GM23338 (cell line): ENCODE data around the gene PRMT7. TPM values are rescaled to one million over a fixed set of nuclear protein-coding genes. Genes with fewer than 3 reads are reported as not detected.

Experiments
- ATAC-seq: fragments of 200-7000 bp; cut with Tn5 transposase; 3 replicates; pipeline ENCODE4 v1.9.1; 2020
- DNase-seq: peaks from one replicate; pipeline ENCODE4 v3.0.0-alpha.2; 2015; ENCODE audit warnings: low spot score
- H2AFZ ChIP-seq: fragments of 200-600 bp; sonication (generic); 2 replicates; pipeline ENCODE4 v1.8.0; 2016; ENCODE audit warnings: antibody characterized with exemption, mild to moderate bottlenecking, moderate library complexity
- H3F3A ChIP-seq: fragments of 200-600 bp; sonication (generic); replicated peaks from 2 replicates; pipeline ENCODE4 v1.8.0; 2017; ENCODE audit warnings: antibody characterized with exemption, mixed run types, low read depth
- H3K27ac ChIP-seq: fragments of 200-600 bp; sonication (generic); 2 replicates; pipeline ENCODE4 v1.6.1; 2016; ENCODE audit warnings: low read depth
- H3K27me3 ChIP-seq: fragments of 200-600 bp; sonication (generic); 2 replicates; pipeline ENCODE4 v1.8.0; 2016; ENCODE audit warnings: mild to moderate bottlenecking, mixed run types, moderate library complexity; ENCODE audit not compliant: insufficient read depth
- H3K36me3 ChIP-seq: fragments of 200-600 bp; sonication (generic); 2 replicates; pipeline ENCODE4 v1.8.0; 2016; ENCODE audit warnings: mild to moderate bottlenecking; ENCODE audit not compliant: insufficient read depth
- H3K4me1 ChIP-seq: fragments of 200-600 bp; sonication (generic); 2 replicates; pipeline ENCODE4 v1.8.0; 2016; ENCODE audit warnings: mild to moderate bottlenecking, moderate library complexity; ENCODE audit not compliant: insufficient read depth
- H3K4me2 ChIP-seq: fragments of 200-600 bp; sonication (generic); 2 replicates; pipeline ENCODE4 v1.7.1; 2017; ENCODE audit warnings: mixed run types
- H3K4me3 ChIP-seq: fragments of 200-600 bp; sonication (generic); 2 replicates; pipeline ENCODE4 v1.6.1; 2016; ENCODE audit warnings: mixed run types
- H3K79me2 ChIP-seq: fragments of 200-600 bp; sonication (generic); replicated peaks from 2 replicates; pipeline ENCODE4 v1.8.0; 2017; ENCODE audit warnings: mild to moderate bottlenecking; ENCODE audit not compliant: insufficient read depth
- H3K9me2 ChIP-seq: fragments of 200-600 bp; sonication (generic); 2 replicates; pipeline ENCODE4 v1.8.0; 2017; ENCODE audit not compliant: insufficient read depth
- H4K20me1 ChIP-seq: fragments of 200-600 bp; sonication (generic); replicated peaks from 2 replicates; pipeline ENCODE4 v1.8.0; 2017; ENCODE audit warnings: mild to moderate bottlenecking; ENCODE audit not compliant: insufficient read depth
- H3K27ac Mint-ChIP-seq: 2 replicates; pipeline ENCODE4 v1.8.0; 2020; ENCODE audit warnings: inconsistent platforms, mild to moderate bottlenecking, moderate library complexity, mixed read lengths
- H3K27me3 Mint-ChIP-seq: 3 replicates; pipeline ENCODE4 v1.8.0; 2022; ENCODE audit warnings: low read depth, mild to moderate bottlenecking, moderate library complexity, mixed read lengths, inconsistent platforms; ENCODE audit not compliant: insufficient read depth, poor library complexity
- H3K36me3 Mint-ChIP-seq: 3 replicates; pipeline ENCODE4 v1.8.0; 2021; ENCODE audit warnings: low read depth, mild to moderate bottlenecking, inconsistent platforms, moderate library complexity, mixed read lengths
- H3K4me1 Mint-ChIP-seq: 3 replicates; pipeline ENCODE4 v1.8.0; 2020; ENCODE audit warnings: mild to moderate bottlenecking, inconsistent platforms, mixed read lengths
- H3K4me3 Mint-ChIP-seq: 3 replicates; pipeline ENCODE4 v1.8.0; 2021; ENCODE audit warnings: moderate library complexity, mild to moderate bottlenecking, inconsistent platforms, mixed read lengths
- H3K9me3 Mint-ChIP-seq: 3 replicates; pipeline ENCODE4 v1.8.0; 2020; ENCODE audit warnings: moderate library complexity, mild to moderate bottlenecking, inconsistent platforms, mixed read lengths
- CREB1 ChIP-seq: fragments of 250-450 bp; sonication (Bioruptor Pico); IDR thresholded peaks from 2 replicates; pipeline ENCODE4 v1.5.0; 2020; ENCODE audit warnings: low read depth, mild to moderate bottlenecking, moderate library complexity
- CTCF ChIP-seq, 2 experiments: fragments of 200-600 bp in 1 of 2; sonication (generic) in 1 of 2; conservative IDR thresholded peaks; 2 replicates each; pipeline versions ENCODE4 v1.5.1 to v1.6.1; 2016 to 2017; ENCODE audit warnings: antibody characterized with exemption in 2 of 2, low read depth in 2 of 2, mild to moderate bottlenecking in 2 of 2, moderate library complexity in 1 of 2
- ETS1 ChIP-seq: IDR thresholded peaks from 2 replicates; pipeline ENCODE4 v1.6.1; 2016; ENCODE audit warnings: antibody characterized with exemption
- EZH2 ChIP-seq: fragments of 200-600 bp; sonication (generic); IDR thresholded peaks from one replicate; pipeline ENCODE4 v1.8.0; 2017; ENCODE audit warnings: antibody characterized with exemption, mild to moderate bottlenecking, low read depth; ENCODE audit not compliant: unreplicated experiment
- EZH2phosphoT487 ChIP-seq: fragments of 200-600 bp; sonication (generic); IDR thresholded peaks from one replicate; pipeline ENCODE4 v1.8.1; 2018; ENCODE audit warnings: antibody characterized with exemption; ENCODE audit not compliant: unreplicated experiment
- JUNB ChIP-seq: IDR thresholded peaks from one replicate; pipeline ENCODE4 v1.6.1; 2016; ENCODE audit warnings: antibody characterized with exemption; ENCODE audit not compliant: unreplicated experiment
- NANOG ChIP-seq: IDR thresholded peaks from 2 replicates; pipeline ENCODE4 v1.6.1; 2016; ENCODE audit warnings: antibody characterized with exemption, borderline replicate concordance
- POLR2AphosphoS5 ChIP-seq: IDR thresholded peaks from 2 replicates; pipeline ENCODE4 v1.6.1; 2016; ENCODE audit warnings: antibody characterized with exemption, low read depth
- REST ChIP-seq: IDR thresholded peaks from one replicate; pipeline ENCODE4 v1.6.1; 2018; ENCODE audit warnings: antibody characterized with exemption; ENCODE audit not compliant: unreplicated experiment
- STAT1 ChIP-seq: IDR thresholded peaks from one replicate; pipeline ENCODE4 v1.6.1; 2016; ENCODE audit warnings: antibody characterized with exemption; ENCODE audit not compliant: unreplicated experiment
- ZNF114 ChIP-seq: fragments of 250-450 bp; sonication (Bioruptor Pico); IDR thresholded peaks from 2 replicates; pipeline ENCODE4 v1.5.0; 2020; ENCODE audit warnings: mild to moderate bottlenecking, moderate library complexity
- ZNF331 ChIP-seq: fragments of 250-450 bp; sonication (Bioruptor Pico); IDR thresholded peaks from 2 replicates; pipeline ENCODE4 v1.5.0; 2020; ENCODE audit warnings: low read depth, mild to moderate bottlenecking, moderate library complexity
- polyA plus RNA-seq: library from polyadenylated mRNA; unstranded; fragments of >200 nt; fragmentation: Nextera tagmentation; extraction: Ambion mirVana; gene quantifications from 2 replicates; pipeline ENCODE4 v1.2.1, GENCODE V29; 2016
- total RNA-seq: library from RNA; depleted of rRNA; stranded (reverse); fragments of >200 nt; shearing (Covaris generic); gene quantifications from 2 replicates; pipeline ENCODE4 v1.2.3, GENCODE V29; 2014
- TF ChIP-seq, protein P1 (sequence below): fragments of 250-450 bp; sonication (Bioruptor Pico); IDR thresholded peaks from 2 replicates; pipeline ENCODE4 v1.5.0; 2020; ENCODE audit warnings: mild to moderate bottlenecking, moderate library complexity

PRMT7 gene
- total and polyA plus RNA-seq, 2 experiments from 2014 or later = 20.2 to 65.3 TPM

GRCh38 chr16:68275611-68276191 is 35.1 kb upstream of the PRMT7 start:
- peaks cover 38% of the 10 kb centered on the region for H3K36me3 Mint-ChIP-seq
- H3K4me1 ChIP-seq = peaks cover 5% of the 10 kb centered on the region; the same call in 1 of the 2 replicates
- H3K4me1 Mint-ChIP-seq = no peaks in the 10 kb centered on the region
- peak overlapping the region; percentile 62; the same call in 1 of the 2 replicates for H3K27ac ChIP-seq
- H2AFZ ChIP-seq = no peak overlapping the region
- no peaks in the 10 kb centered on the region for H3K36me3 ChIP-seq
- no peak overlapping the region for H3K4me2 ChIP-seq
- no peaks in the 10 kb centered on the region for H3K9me2 ChIP-seq
- no peak overlapping the region for H3K27ac Mint-ChIP-seq
- H4K20me1 ChIP-seq = peaks cover 8% of the 10 kb centered on the region
- TF ChIP-seq POLR2AphosphoS5 (no peak), ETS1 (no peak), JUNB (no peak), CTCF (conservative IDR thresholded peaks at IDR 0.05; ENCODE audit: low read depth in 2 of 2) (no peak), EZH2 (no peak), STAT1 (no peak), EZH2phosphoT487 (no peak), CREB1 (CRISPR knock-in tag) (no peak), ZNF331 (CRISPR knock-in tag) (no peak), REST (no peak), ZNF114 (CRISPR knock-in tag) (no peak), NANOG (no peak)
- TF ChIP-seq, protein P1, sequence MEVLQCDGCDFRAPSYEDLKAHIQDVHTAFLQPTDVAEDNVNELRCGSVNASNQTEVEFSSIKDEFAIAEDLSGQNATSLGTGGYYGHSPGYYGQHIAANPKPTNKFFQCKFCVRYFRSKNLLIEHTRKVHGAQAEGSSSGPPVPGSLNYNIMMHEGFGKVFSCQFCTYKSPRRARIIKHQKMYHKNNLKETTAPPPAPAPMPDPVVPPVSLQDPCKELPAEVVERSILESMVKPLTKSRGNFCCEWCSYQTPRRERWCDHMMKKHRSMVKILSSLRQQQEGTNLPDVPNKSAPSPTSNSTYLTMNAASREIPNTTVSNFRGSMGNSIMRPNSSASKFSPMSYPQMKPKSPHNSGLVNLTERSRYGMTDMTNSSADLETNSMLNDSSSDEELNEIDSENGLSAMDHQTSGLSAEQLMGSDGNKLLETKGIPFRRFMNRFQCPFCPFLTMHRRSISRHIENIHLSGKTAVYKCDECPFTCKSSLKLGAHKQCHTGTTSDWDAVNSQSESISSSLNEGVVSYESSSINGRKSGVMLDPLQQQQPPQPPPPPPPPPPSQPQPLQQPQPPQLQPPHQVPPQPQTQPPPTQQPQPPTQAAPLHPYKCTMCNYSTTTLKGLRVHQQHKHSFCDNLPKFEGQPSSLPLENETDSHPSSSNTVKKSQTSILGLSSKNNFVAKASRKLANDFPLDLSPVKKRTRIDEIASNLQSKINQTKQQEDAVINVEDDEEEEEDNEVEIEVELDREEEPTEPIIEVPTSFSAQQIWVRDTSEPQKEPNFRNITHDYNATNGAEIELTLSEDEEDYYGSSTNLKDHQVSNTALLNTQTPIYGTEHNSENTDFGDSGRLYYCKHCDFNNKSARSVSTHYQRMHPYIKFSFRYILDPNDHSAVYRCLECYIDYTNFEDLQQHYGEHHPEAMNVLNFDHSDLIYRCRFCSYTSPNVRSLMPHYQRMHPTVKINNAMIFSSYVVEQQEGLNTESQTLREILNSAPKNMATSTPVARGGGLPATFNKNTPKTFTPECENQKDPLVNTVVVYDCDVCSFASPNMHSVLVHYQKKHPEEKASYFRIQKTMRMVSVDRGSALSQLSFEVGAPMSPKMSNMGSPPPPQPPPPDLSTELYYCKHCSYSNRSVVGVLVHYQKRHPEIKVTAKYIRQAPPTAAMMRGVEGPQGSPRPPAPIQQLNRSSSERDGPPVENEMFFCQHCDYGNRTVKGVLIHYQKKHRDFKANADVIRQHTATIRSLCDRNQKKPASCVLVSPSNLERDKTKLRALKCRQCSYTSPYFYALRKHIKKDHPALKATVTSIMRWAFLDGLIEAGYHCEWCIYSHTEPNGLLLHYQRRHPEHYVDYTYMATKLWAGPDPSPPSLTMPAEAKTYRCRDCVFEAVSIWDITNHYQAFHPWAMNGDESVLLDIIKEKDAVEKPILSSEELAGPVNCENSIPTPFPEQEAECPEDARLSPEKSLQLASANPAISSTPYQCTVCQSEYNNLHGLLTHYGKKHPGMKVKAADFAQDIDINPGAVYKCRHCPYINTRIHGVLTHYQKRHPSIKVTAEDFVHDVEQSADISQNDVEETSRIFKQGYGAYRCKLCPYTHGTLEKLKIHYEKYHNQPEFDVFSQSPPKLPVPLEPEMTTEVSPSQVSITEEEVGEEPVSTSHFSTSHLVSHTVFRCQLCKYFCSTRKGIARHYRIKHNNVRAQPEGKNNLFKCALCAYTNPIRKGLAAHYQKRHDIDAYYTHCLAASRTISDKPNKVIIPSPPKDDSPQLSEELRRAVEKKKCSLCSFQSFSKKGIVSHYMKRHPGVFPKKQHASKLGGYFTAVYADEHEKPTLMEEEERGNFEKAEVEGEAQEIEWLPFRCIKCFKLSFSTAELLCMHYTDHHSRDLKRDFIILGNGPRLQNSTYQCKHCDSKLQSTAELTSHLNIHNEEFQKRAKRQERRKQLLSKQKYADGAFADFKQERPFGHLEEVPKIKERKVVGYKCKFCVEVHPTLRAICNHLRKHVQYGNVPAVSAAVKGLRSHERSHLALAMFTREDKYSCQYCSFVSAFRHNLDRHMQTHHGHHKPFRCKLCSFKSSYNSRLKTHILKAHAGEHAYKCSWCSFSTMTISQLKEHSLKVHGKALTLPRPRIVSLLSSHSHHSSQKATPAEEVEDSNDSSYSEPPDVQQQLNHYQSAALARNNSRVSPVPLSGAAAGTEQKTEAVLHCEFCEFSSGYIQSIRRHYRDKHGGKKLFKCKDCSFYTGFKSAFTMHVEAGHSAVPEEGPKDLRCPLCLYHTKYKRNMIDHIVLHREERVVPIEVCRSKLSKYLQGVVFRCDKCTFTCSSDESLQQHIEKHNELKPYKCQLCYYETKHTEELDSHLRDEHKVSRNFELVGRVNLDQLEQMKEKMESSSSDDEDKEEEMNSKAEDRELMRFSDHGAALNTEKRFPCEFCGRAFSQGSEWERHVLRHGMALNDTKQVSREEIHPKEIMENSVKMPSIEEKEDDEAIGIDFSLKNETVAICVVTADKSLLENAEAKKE (CRISPR knock-in tag) = no peak
- H3F3A ChIP-seq = peaks cover 5% of the 10 kb centered on the region; the same call in 1 of the 2 replicates
- H3K9me3 Mint-ChIP-seq = no peaks in the 10 kb centered on the region; the same call in 2 of the 3 replicates
- no peak overlapping the region for H3K4me3 ChIP-seq
- H3K27me3 Mint-ChIP-seq = peaks cover 5% of the 10 kb centered on the region
- DNase-seq (no peak), ATAC-seq (no peak)
- no peaks in the 10 kb centered on the region for H3K27me3 ChIP-seq
- peaks cover 23% of the 10 kb centered on the region for H3K79me2 ChIP-seq
- no peak overlapping the region for H3K4me3 Mint-ChIP-seq
